A549 treated with AZD2906 at 1 μM for 4 hours (cell line): ENCODE data around the gene CACNA1D. TPM values are rescaled to one million over a fixed set of nuclear protein-coding genes. Genes with fewer than 3 reads are reported as not detected.

Experiments
- total RNA-seq: library from RNA; stranded (reverse); fragments of 200-300 nt; extraction: Qiagen RNA extraction; gene quantifications from 5 replicates; pipeline ENCODE4 v1.2.3, GENCODE V29; 2022

CACNA1D gene
- total RNA-seq: 0.55 to 0.95 TPM (median 0.70 TPM) in 5 replicates

GRCh38 chr3:53493963-53494791, at the start of gene CACNA1D:
TSS of gene CACNA1D (plus strand) at chr3:53494611. CDS start at chr3:53495167, 556 bp downstream.

GRCh38 chr3:53846134-53846850, 351.9 kb downstream of the CACNA1D start, which contains the start of the genes CHDH and IL17RB:
TSS of gene CHDH (minus strand) at chr3:53846419. CDS start at chr3:53824008, 22,411 bp downstream.
TSS of gene IL17RB (plus strand) at chr3:53846568. CDS start at chr3:53846589, 21 bp downstream.

Other genes with a start within 250 kb of the CACNA1D start
- gene TKT, start 238.6 kb upstream of the CACNA1D start, total RNA-seq: 1,646 to 2,026 TPM (median 1,908 TPM) in 5 replicates
- 5.6 to 7.0 TPM (median 6.5 TPM) in 5 replicates for gene DCP1A, start 147.1 kb upstream of the CACNA1D start, total RNA-seq